RWPE2 (cell line): ENCODE data around the gene DOK1.

ENCODE experiments used
- ATAC-seq: fragments of 200-7000 bp; cut with Tn5 transposase; 3 replicates; pipeline ENCODE4 v1.9.1; 2021; ENCODE audit warnings: low read depth
- DNase-seq: peaks from one replicate; pipeline ENCODE4 v3.0.0-alpha.2; 2020; ENCODE audit warnings: low spot score
- H3K27ac ChIP-seq: fragments of 450-650 bp; 2 replicates; pipeline ENCODE4 v1.5.1; 2017; ENCODE audit warnings: mild to moderate bottlenecking; ENCODE audit not compliant: poor library complexity, severe bottlenecking
- H3K27me3 ChIP-seq: fragments of 250-450 bp; sonication (Bioruptor Pico); 2 replicates; pipeline ENCODE4 v1.5.1; 2021; ENCODE audit warnings: mild to moderate bottlenecking, moderate library complexity; ENCODE audit not compliant: insufficient read depth, poor library complexity, severe bottlenecking
- H3K36me3 ChIP-seq: fragments of 250-450 bp; sonication (Bioruptor Pico); 2 replicates; pipeline ENCODE4 v1.5.1; 2020; ENCODE audit warnings: low read depth, mild to moderate bottlenecking, moderate library complexity
- H3K4me1 ChIP-seq: fragments of 250-450 bp; sonication (Bioruptor Pico); 2 replicates; pipeline ENCODE4 v1.5.1; 2021; ENCODE audit warnings: mild to moderate bottlenecking, moderate library complexity; ENCODE audit not compliant: insufficient read depth, poor library complexity, severe bottlenecking
- H3K4me3 ChIP-seq: fragments of 250-450 bp; sonication (Bioruptor Pico); 2 replicates; pipeline ENCODE4 v1.5.1; 2021; ENCODE audit warnings: mild to moderate bottlenecking, moderate library complexity; ENCODE audit not compliant: severe bottlenecking
- H3K9me3 ChIP-seq: fragments of 250-450 bp; sonication (Bioruptor Pico); 2 replicates; pipeline ENCODE4 v1.5.1; 2021; ENCODE audit warnings: mild to moderate bottlenecking, moderate library complexity; ENCODE audit not compliant: severe bottlenecking
- CTCF ChIP-seq: fragments of 450-650 bp; IDR thresholded peaks from one replicate; pipeline ENCODE4 v1.5.1; 2017; ENCODE audit warnings: mild to moderate bottlenecking, moderate library complexity; ENCODE audit not compliant: poor library complexity, severe bottlenecking

The DOK1 gene

GRCh38 chr2:74587664-74588277 is 33.3 kb downstream of the DOK1 start:
- H3K9me3 ChIP-seq = no peaks in the 10 kb centered on the region
- ATAC-seq (peak; percentile 85), DNase-seq (no peak)
- no peaks in the 10 kb centered on the region for H3K4me1 ChIP-seq
- no peak overlapping the region for H3K4me3 ChIP-seq
- H3K36me3 ChIP-seq = no peaks in the 10 kb centered on the region
- no peak overlapping the region for H3K27ac ChIP-seq
- no peaks in the 10 kb centered on the region for H3K27me3 ChIP-seq
- peak; percentile 88 for TF ChIP-seq CTCF

DNA sequence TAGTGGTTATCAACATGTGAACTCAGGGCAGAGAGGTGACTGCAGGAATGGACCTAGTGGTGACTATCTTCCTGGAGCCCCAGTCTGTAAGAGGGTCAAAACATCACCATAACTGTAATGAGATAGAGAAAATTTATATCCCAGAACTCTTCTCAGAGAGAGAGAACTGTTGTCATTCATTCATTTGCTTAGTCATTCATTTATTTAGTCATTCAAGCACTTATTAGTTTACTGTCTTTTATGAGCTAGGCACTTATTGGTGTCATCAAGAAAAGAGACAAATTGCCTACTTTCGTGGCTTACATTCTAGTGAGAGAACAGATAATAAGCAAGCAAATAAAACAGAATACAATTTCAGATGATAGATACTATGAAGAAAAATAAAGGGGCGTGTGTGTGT is 34.1 kb downstream of the DOK1 start:
- H3K36me3 ChIP-seq = no peaks in the 10 kb centered on the region
- H3K27me3 ChIP-seq = no peaks in the 10 kb centered on the region
- ATAC-seq = no peak
- H3K4me3 ChIP-seq = no peak overlapping the region
- TF ChIP-seq CTCF = no peak
- no peak overlapping the region for H3K27ac ChIP-seq
- no peak for DNase-seq
- H3K4me1 ChIP-seq = no peaks in the 10 kb centered on the region
- H3K9me3 ChIP-seq = no peaks in the 10 kb centered on the region

DNA sequence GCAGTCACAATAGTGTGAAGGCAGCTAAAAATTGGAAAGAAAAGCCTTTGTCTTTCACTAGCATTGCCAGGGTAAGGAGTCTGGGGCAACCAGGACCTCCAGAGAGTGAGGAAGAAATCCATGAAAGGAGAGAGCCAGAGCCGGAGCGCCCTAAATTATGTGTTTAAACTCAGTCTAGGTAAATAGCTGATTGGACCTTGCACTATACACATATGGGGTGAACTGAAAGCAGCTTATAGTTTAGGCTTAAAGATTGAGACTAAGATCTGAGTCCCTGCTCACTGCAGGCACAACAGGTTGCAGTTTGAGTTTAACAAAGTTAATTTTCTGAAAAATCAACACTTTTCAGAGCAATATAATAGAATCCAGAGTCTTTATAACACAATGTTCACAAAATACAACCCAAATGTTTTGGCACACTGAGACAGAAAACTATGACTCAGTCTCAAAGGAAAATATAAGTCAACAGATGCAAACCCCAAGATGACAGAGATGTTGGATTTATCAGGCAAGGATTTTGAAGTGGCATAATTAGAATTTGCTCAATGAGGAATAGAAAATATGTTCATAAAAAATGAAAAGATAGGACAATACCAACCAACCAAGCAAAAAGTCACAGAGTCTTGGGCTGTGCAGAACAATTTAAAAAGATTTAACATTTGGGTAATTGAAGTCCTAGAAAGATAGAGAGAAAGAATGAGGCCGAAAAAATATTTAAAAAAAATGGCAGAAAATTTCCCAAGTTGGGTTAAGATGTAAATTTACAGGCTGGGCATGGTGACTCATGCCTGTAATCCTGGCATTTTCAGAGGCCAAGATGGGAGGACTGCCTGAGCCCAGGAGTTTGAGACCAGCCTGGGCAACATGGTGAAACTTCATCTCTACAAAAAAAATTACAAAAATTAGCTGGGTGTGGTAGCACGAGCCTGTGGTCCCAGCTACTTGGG is 39.6 kb downstream of the DOK1 start:
- no peak overlapping the region for H3K27ac ChIP-seq
- no peak overlapping the region for H3K4me3 ChIP-seq
- ATAC-seq = no peak
- H3K27me3 ChIP-seq = no peaks in the 10 kb centered on the region
- no peak for TF ChIP-seq CTCF
- no peaks in the 10 kb centered on the region for H3K4me1 ChIP-seq
- no peaks in the 10 kb centered on the region for H3K36me3 ChIP-seq
- no peaks in the 10 kb centered on the region for H3K9me3 ChIP-seq
- DNase-seq = no peak

GRCh38 chr2:74596584-74596983 is 42.1 kb downstream of the DOK1 start:
- no peak for DNase-seq
- no peaks in the 10 kb centered on the region for H3K36me3 ChIP-seq
- no peak for TF ChIP-seq CTCF
- H3K27ac ChIP-seq = no peak overlapping the region
- H3K4me1 ChIP-seq = no peaks in the 10 kb centered on the region
- H3K9me3 ChIP-seq = no peaks in the 10 kb centered on the region
- ATAC-seq = no peak
- H3K4me3 ChIP-seq = no peak overlapping the region
- H3K27me3 ChIP-seq = no peaks in the 10 kb centered on the region
